ENCODE results near the gene DNAH2.
A peak's percentile ranks its signal among the peaks of the same experiment; 100 is the strongest.

The DNAH2 gene

GRCh38 chr17:7836596-7837407 lies 119.3 kb downstream of the DNAH2 start (continued):
- TF ChIP-seq ZNF133 (tag by site-specific recombination; IDR thresholded peaks at IDR 0.05) (no peak), ZSCAN4 (tag by site-specific recombination; IDR thresholded peaks at IDR 0.05) (peak; percentile 88), ZBTB7A (tag by site-specific recombination; IDR thresholded peaks at IDR 0.05; ENCODE audit: low read depth) (peak; percentile 87; the same call in 1 of the 2 replicates), ZNF473 (tag by site-specific recombination; IDR thresholded peaks at IDR 0.05) (no peak), CTCF (tag by site-specific recombination; IDR thresholded peaks at IDR 0.05) (no peak), ZNF544 (tag by site-specific recombination; IDR thresholded peaks at IDR 0.05) (no peak), ZBTB48 (tag by site-specific recombination; IDR thresholded peaks at IDR 0.05) (peak; percentile 99), ZNF18 (tag by site-specific recombination; IDR thresholded peaks at IDR 0.05) (peak; percentile 56; the same call in 1 of the 2 replicates), ZNF292 (tag by site-specific recombination; IDR thresholded peaks at IDR 0.05; ENCODE audit: borderline replicate concordance, low read depth) (no peak), ZNF558 (tag by site-specific recombination; IDR thresholded peaks at IDR 0.05) (peak; percentile 88), PRDM2 (tag by site-specific recombination; IDR thresholded peaks at IDR 0.05; ENCODE audit: borderline replicate concordance) (peak; percentile 96; the same call in 1 of the 2 replicates), ZNF670 (tag by site-specific recombination; IDR thresholded peaks at IDR 0.05; ENCODE audit: low read depth) (no peak), SCRT1 (tag by site-specific recombination; IDR thresholded peaks at IDR 0.05; ENCODE audit: borderline replicate concordance) (peak; percentile 84), SCRT2 (tag by site-specific recombination; IDR thresholded peaks at IDR 0.05) (peak; percentile 96), GLIS2 (tag by site-specific recombination; IDR thresholded peaks at IDR 0.05) (peak; percentile 88), ZNF660 (tag by site-specific recombination; IDR thresholded peaks at IDR 0.05) (peak; percentile 97), HOXC10 (CRISPR knock-in tag; IDR thresholded peaks at IDR 0.05) (no peak), PRDM4 (tag by site-specific recombination; IDR thresholded peaks at IDR 0.05) (peak; percentile 96), BCL11A (tag by site-specific recombination; IDR thresholded peaks at IDR 0.05; ENCODE audit: low read depth) (peak; percentile 100), ZNF48 (tag by site-specific recombination; IDR thresholded peaks at IDR 0.05) (no peak), OVOL3 (tag by site-specific recombination; IDR thresholded peaks at IDR 0.05) (no peak; the same call in 1 of the 2 replicates), ZNF354C (tag by site-specific recombination; IDR thresholded peaks at IDR 0.05; ENCODE audit: borderline replicate concordance, low read depth) (no peak), ZSCAN16 (tag by site-specific recombination; IDR thresholded peaks at IDR 0.05) (no peak), ZBTB26 (tag by site-specific recombination; optimal IDR thresholded peaks at IDR 0.05) (peak; percentile 77), ZNF571 (tag by site-specific recombination; IDR thresholded peaks at IDR 0.05) (no peak)

Data from HEK293 (cell line).